ENCODE measurements around the gene DHX32. TPM values are rescaled to one million over a fixed set of nuclear protein-coding genes. Genes with fewer than 3 reads are reported as not detected.

The DHX32 gene
- total RNA-seq, 1 donor from 2014 or later = 32.5 TPM

GRCh38 chr10:125850766-125851731 lies 30.0 kb downstream of the DHX32 start:
- H3K4me1 Mint-ChIP-seq (ENCODE audit: low read depth) = no peaks in the 10 kb centered on the region
- H3K9me3 Mint-ChIP-seq (ENCODE audit: low read depth) = no peaks in the 10 kb centered on the region
- H3K27me3 Mint-ChIP-seq (ENCODE audit: low read depth) = no peaks in the 10 kb centered on the region
- H3K27ac Mint-ChIP-seq (ENCODE audit: unreplicated experiment) = no peak overlapping the region
- H3K4me3 Mint-ChIP-seq (ENCODE audit: unreplicated experiment) = no peak overlapping the region
- peaks cover 26% of the 10 kb centered on the region for H3K36me3 Mint-ChIP-seq (ENCODE audit: low read depth)
- TF ChIP-seq CTCF (IDR thresholded peaks at IDR 0.05) = no peak
- no peak for DNase-seq (ENCODE audit: low spot score)

GRCh38 chr10:125849448-125849847 lies 31.6 kb downstream of the DHX32 start:
- Mint-ChIP-seq H3K27ac (ENCODE audit: unreplicated experiment) (no peak overlapping the region), H3K9me3 (ENCODE audit: low read depth) (no peaks in the 10 kb centered on the region), H3K4me1 (ENCODE audit: low read depth) (no peaks in the 10 kb centered on the region), H3K4me3 (ENCODE audit: unreplicated experiment) (no peak overlapping the region), H3K36me3 (ENCODE audit: low read depth) (peaks cover 25% of the 10 kb centered on the region), H3K27me3 (ENCODE audit: low read depth) (no peaks in the 10 kb centered on the region)
- DNase-seq (ENCODE audit: low spot score) = no peak
- no peak for TF ChIP-seq CTCF (IDR thresholded peaks at IDR 0.05)

- peaks cover 24% of the 10 kb centered on the region for H3K36me3 Mint-ChIP-seq (ENCODE audit: low read depth)
- no peak overlapping the region for H3K4me3 Mint-ChIP-seq (ENCODE audit: unreplicated experiment)
- H3K4me1 Mint-ChIP-seq (ENCODE audit: low read depth) = no peaks in the 10 kb centered on the region
- no peak overlapping the region for H3K27ac Mint-ChIP-seq (ENCODE audit: unreplicated experiment)
- DNase-seq (ENCODE audit: low spot score) = no peak
- H3K27me3 Mint-ChIP-seq (ENCODE audit: low read depth) = no peaks in the 10 kb centered on the region
- TF ChIP-seq CTCF (IDR thresholded peaks at IDR 0.05) = no peak
- no peaks in the 10 kb centered on the region for H3K9me3 Mint-ChIP-seq (ENCODE audit: low read depth)
Observed at GRCh38 chr10:125848857-125849256, 32.2 kb downstream of the DHX32 start.

GRCh38 chr10:125848371-125848770 lies 32.7 kb downstream of the DHX32 start:
- no peak overlapping the region for H3K27ac Mint-ChIP-seq (ENCODE audit: unreplicated experiment)
- no peaks in the 10 kb centered on the region for H3K4me1 Mint-ChIP-seq (ENCODE audit: low read depth)
- TF ChIP-seq CTCF (IDR thresholded peaks at IDR 0.05) = no peak
- DNase-seq (ENCODE audit: low spot score) = no peak
- no peaks in the 10 kb centered on the region for H3K27me3 Mint-ChIP-seq (ENCODE audit: low read depth)
- no peak overlapping the region for H3K4me3 Mint-ChIP-seq (ENCODE audit: unreplicated experiment)
- no peaks in the 10 kb centered on the region for H3K9me3 Mint-ChIP-seq (ENCODE audit: low read depth)
- peaks cover 21% of the 10 kb centered on the region for H3K36me3 Mint-ChIP-seq (ENCODE audit: low read depth)

GRCh38 chr10:125846894-125847293 lies 34.2 kb downstream of the DHX32 start:
- TF ChIP-seq CTCF (IDR thresholded peaks at IDR 0.05) = no peak
- DNase-seq (ENCODE audit: low spot score) = no peak
- H3K4me3 Mint-ChIP-seq (ENCODE audit: unreplicated experiment) = no peak overlapping the region
- peaks cover 14% of the 10 kb centered on the region for H3K36me3 Mint-ChIP-seq (ENCODE audit: low read depth)
- H3K27me3 Mint-ChIP-seq (ENCODE audit: low read depth) = no peaks in the 10 kb centered on the region
- H3K9me3 Mint-ChIP-seq (ENCODE audit: low read depth) = no peaks in the 10 kb centered on the region
- no peaks in the 10 kb centered on the region for H3K4me1 Mint-ChIP-seq (ENCODE audit: low read depth)
- no peak overlapping the region for H3K27ac Mint-ChIP-seq (ENCODE audit: unreplicated experiment)
